KOPT-K1 (cell line): ENCODE data around the gene TPST1.
"Not testable (repeated sequence)": the region's sequence is repeated elsewhere in the genome, so short reads cannot be mapped to it uniquely, and the experiment has no call there.

Source experiments
- H3K27ac ChIP-seq: fragments of 200-600 bp; sonication (generic); 2 replicates; pipeline ENCODE4 v1.5.1; 2016; ENCODE audit warnings: antibody characterized with exemption, mild to moderate bottlenecking, low read depth, low read length; ENCODE audit not compliant: poor library complexity, severe bottlenecking
- H3K36me3 ChIP-seq: fragments of 200-600 bp; sonication (generic); 2 replicates; pipeline ENCODE4 v1.5.1; 2017; ENCODE audit warnings: antibody characterized with exemption, mild to moderate bottlenecking, low read length, moderate library complexity; ENCODE audit not compliant: insufficient read depth
- H3K9me3 ChIP-seq: fragments of 200-600 bp; sonication (generic); 2 replicates; pipeline ENCODE4 v1.5.1; 2017; ENCODE audit warnings: antibody characterized with exemption, low read length, mild to moderate bottlenecking; ENCODE audit not compliant: insufficient read depth, poor library complexity, severe bottlenecking

TPST1 gene

DNA sequence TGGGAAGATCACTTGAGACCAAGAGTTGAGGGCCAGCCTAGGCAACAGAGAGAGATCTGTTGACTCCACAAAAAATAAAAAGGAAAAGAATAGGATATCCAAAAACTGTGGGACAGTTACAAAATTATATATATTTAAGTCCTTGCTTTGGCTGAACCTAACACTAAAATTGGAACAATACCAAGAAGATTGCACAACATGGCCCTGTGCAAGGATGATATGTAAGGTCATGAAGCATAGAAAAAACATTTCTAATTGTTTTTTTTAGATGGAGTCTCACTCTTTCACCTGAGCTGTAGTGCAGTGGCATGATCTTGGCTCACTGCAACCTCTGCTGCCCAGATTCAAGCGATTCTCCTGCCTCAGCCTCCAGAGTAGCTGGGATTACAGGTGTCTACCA, 139.0 kb downstream of the TPST1 start:
- Histone ChIP-seq H3K9me3 (peaks cover 11% of the 10 kb centered on the region), H3K27ac (no peak overlapping the region), H3K36me3 (no peaks in the 10 kb centered on the region)

DNA sequence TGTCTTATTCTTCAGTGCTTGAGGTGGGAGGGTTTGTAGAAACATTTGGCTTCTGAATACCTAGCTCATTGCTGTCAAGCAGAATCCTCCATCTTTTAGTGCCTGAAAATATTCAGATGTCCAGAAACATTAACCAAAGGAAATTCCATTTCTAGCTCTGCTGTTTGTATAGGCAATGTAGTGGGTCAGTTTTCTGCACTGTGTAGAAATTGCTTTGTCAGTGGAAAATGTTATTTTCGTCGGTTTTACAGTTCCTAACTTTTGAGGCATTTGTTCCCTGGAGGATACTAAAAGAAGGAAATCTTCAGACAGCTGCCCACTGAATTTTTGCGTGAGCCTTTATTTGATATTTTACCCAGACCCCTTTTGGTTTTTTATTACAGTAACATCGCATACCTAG, 143.4 kb downstream of the TPST1 start:
- no peaks in the 10 kb centered on the region for H3K36me3 ChIP-seq
- H3K27ac ChIP-seq: no peak overlapping the region
- no peaks in the 10 kb centered on the region for H3K9me3 ChIP-seq

DNA sequence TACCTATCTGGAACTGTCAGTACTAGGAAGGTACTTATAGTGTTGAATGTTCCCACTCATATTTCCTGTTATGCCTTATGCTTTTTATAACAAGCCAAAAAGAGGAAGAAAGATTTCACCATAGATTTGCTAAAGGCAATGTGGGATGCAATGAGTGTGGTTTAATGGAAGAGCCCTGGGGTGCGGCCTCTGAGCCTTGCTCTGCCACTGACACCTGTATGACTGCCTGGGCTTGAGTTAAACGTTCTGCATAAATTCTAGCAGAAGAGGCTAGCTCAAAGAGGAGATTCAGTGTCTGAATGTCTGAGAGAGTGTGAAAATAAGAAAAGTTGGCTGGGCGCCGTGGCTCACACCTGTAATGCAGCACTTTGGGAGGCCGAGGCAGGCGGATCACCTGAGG, 143.8 kb downstream of the TPST1 start:
- no peaks in the 10 kb centered on the region for H3K9me3 ChIP-seq
- H3K36me3 ChIP-seq: no peaks in the 10 kb centered on the region
- H3K27ac ChIP-seq: no peak overlapping the region

DNA sequence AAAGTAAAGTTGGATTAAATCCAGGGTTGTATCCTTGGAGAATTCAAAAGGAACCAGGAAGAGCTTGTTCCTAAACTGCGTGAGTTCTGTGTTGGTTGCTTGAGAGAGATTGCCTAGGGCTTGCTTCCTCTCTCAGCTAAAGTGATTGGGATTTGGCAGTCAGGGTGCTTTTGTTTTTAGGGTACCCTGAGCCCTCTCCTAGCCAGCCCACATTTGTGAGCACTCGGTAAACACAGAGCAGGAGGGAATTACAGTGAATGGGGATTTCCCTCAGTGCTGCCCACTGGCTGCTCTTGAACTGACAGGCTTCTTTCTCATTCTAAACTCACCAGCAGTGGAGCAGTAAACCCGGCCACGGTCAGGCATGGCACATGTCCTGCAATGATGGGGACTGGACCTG, 146.9 kb downstream of the TPST1 start:
- H3K36me3 ChIP-seq: no peaks in the 10 kb centered on the region
- no peak overlapping the region for H3K27ac ChIP-seq
- no peaks in the 10 kb centered on the region for H3K9me3 ChIP-seq

DNA sequence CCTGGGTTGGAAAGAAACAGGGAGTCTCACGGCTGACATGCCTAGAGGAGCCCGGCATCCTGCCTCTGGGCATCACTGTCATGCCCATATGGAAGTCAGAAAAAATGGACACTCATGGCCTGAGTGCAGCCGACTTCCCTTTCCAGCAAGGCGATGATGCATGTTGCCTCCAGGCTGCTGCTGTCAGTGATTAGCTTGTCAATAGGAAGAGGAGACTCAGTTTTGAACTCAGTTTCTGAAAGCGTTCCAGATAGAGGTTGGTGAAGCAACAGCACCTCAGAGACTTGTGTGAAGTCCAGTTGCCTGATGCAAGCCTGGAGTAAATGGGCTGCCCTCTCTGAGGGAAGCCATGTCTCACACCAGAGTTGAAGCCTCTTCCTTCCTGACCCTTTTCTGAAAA, 148.4 kb downstream of the TPST1 start:
- no peaks in the 10 kb centered on the region for H3K36me3 ChIP-seq
- no peaks in the 10 kb centered on the region for H3K9me3 ChIP-seq
- H3K27ac ChIP-seq: no peak overlapping the region

DNA sequence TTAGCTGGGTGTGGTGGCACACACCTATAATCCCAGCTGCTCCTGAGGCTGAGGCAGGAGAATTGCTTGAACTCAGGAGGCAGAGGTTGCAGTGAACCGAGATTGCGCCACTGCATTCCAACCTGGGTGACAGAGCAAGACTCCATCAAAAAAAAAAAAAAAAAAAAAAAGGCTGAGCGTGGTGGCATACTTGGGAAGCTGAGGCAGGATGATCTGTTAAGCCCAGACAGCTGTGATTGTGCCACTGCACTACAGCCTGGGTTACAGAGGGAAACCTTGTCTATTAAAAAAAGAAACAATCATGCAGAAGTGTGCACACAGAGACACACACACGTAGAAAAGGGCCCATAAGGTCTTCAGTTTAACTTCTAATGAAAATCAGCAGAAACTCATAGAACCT, 150.6 kb downstream of the TPST1 start:
- Histone ChIP-seq H3K9me3 (no peaks in the 10 kb centered on the region), H3K36me3 (no peaks in the 10 kb centered on the region), H3K27ac (no peak overlapping the region)

DNA sequence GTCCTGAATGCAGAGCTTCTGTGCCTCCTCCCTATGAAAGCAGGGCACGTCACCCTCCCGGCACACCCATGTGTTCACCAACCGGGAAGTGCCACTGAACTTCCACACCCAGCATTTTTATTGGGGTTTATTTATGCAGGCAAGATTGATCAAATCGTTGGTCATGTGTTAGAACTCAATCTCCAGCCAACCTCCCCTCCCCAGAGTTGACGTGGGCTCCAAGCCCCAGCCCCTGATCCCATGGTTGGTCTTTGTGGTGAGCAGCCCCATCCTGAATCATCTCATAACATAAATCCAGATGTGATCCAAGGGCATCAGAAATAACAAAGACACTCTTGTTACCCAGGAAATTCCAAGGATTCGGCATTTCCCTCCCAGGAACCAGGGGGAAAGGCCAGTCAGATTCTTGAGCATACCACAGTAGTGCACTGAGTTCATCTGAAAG, 151.2 kb downstream of the TPST1 start:
- Histone ChIP-seq H3K36me3 (no peaks in the 10 kb centered on the region), H3K9me3 (no peaks in the 10 kb centered on the region), H3K27ac (no peak overlapping the region)

DNA sequence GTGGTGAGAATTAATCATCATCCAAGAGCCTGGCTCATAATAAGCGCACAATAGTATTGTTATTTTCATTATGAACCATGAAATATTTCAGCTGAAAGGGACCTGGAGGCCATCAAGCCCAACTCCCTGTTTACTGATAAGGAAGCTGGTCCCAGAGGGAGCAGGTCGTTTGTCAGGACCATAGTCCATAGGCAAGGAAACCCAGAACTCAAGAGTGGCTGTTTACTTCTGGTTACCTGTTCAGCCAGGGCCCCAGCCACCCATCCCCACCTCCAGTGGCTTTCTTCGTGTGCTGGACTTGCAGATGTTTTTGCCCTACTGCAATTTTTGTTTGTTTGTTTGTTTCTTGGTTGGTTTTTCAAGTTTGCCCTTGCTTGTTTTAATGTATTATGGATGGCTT, 152.0 kb downstream of the TPST1 start:
- no peak overlapping the region for H3K27ac ChIP-seq
- no peaks in the 10 kb centered on the region for H3K36me3 ChIP-seq
- no peaks in the 10 kb centered on the region for H3K9me3 ChIP-seq

DNA sequence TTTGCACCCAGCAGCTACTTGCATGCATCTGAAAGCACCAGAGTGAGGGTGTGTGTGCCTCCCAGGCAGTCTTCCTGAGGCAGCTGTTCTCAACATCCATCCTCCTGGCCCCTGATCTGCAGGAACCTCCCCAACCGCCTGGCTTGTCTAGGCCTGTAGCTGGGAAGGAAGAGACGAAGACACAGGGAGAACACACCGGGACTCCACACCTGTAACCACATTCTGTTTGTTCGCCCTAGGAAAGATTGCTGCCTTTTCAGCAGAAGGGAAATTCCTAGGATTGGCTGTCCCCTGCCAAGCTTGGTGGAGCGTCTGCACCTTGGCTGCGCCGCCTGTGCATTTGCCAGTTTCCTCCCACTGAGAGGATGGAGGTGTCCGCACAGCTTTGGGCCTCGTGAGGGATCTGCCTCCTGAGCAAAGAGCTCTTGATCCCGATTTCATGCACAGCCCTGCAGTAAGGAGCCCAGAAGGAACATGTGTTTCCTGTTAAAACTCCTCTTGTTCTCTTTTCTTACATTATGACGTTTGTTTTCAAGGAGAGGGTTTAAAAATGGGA, 154.6 kb downstream of the TPST1 start:
- H3K36me3 ChIP-seq: no peaks in the 10 kb centered on the region
- no peaks in the 10 kb centered on the region for H3K9me3 ChIP-seq
- no peak overlapping the region for H3K27ac ChIP-seq

DNA sequence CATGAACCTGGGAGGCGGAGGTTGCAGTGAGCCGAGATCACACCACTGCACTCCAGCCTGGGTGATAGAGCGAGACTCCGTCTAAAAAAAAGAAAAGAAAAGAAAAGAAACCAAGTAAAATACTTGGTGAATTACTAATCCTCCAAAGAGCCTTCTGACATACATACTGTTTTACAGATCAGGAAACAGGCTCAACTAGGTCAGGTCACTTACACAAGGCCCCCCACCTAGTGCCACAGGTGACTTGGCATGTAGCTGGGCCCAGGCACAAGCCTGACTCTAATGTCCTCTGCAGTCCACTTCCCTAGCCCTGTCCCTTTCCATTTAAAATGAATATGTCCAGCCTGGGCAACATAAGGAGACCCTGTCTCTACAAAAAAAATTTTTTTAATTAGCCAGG, 157.0 kb downstream of the TPST1 start:
- no peaks in the 10 kb centered on the region for H3K9me3 ChIP-seq
- no peaks in the 10 kb centered on the region for H3K36me3 ChIP-seq
- H3K27ac ChIP-seq: no peak overlapping the region

DNA sequence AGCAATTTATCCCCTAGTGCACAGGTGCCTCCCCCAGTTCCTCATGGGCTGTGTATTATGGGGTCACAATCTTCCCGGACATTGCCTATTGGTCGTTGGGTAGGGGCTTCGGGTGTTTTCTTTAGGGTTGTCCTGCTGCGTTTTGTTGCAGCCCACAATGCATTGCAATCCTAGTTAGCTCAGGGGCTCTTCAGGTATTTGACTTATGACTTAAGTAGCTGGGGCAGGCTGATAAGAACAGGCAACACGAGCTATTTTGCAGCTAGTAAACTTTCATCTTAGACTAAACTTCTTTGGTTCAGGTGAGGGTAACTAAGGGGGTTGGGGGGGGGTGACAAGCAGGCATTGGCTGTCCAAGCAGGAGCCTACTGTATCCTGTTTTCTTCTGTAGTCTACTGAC, 158.5 kb downstream of the TPST1 start:
- no peak overlapping the region for H3K27ac ChIP-seq
- no peaks in the 10 kb centered on the region for H3K9me3 ChIP-seq
- H3K36me3 ChIP-seq: no peaks in the 10 kb centered on the region

DNA sequence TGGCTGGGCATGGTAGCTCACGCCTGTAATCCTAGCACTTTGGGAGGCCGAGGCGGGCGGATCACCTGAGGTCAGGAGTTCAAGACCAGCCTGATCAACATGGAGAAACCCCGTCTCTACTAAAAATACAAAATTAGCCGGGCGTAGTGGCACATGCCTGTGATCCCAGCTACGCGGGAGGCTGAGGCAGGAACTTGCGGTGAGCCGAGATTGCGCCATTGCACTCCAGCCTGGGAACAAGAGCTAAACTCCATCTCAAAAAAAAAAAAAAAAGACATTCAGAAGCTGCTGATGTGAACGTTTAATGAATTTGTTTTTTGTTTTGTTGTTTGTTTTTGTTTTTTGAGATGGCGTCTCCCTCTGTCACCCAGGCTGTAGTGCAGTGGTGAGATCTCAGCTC, 159.9 kb downstream of the TPST1 start:
- H3K9me3 ChIP-seq, H3K36me3 ChIP-seq, H3K27ac ChIP-seq: not testable (repeated sequence)

DNA sequence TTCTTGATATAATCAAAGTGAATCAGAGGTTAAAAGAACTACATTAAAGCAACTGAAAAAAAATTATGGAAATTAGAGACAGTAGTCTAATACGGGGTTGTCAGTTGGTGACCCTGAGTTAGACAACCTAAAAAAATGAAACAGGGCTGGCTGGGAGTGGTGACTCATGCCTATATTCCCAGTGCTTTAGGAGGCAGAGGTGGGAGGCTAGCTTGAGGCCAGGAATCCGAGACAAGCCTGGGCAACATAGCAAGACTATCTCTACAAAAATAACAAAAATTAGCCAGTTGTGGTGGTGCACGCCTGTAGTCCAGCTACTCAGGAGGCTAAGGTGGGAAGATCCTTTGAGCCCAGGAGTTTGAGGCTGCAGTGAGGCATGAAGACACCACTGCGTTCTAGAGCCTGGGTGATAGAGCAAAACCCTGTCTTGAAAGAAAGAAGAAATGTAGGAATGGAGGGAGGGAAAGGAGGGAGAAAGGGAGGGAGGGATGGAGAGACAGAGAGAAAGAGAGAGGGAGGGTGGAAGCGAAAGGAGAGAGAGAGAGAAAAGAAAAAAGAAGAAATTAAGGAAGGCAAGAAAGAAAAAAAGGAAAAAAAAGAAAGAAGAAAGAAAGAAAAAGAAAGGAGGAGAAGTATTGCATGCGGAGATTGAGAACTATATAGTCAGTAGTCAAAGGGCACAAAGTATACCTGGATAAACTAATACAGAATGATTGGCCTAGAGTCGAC, 166.1 kb downstream of the TPST1 start:
- Histone ChIP-seq H3K9me3 (no peaks in the 10 kb centered on the region), H3K36me3 (no peaks in the 10 kb centered on the region), H3K27ac (no peak overlapping the region)

DNA sequence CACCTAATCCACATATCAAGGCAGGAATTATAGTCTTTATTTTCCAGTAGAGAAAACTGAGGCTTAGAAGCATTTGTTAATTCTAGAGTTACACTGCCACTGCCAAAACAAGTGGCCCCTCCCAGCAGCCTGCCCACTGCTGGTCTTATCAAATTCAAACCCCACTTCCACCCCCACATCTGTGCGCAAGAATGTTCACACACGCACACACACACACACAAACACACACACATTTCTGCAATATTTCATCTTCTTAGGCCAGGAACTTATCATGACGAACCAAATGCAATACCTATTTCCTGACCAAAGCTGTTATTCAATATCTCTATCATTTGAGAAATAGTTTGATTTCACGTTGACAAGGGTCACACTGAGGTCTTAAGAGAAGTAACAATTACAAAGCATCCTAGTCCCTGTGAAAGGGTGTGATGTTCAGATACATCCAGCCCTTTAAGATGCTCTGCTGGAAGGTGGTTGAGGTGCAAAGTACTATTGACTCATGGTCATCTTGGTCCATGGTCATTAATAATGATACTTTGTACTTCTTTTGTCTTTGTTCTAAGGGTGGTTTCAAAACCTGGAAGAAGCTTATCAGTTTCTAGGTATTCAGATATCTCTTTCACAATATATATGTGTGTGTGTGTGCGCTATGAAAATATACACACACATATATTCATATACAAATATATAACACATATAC, 169.2 kb downstream of the TPST1 start:
- H3K27ac ChIP-seq, H3K9me3 ChIP-seq, H3K36me3 ChIP-seq: not testable (repeated sequence)

DNA sequence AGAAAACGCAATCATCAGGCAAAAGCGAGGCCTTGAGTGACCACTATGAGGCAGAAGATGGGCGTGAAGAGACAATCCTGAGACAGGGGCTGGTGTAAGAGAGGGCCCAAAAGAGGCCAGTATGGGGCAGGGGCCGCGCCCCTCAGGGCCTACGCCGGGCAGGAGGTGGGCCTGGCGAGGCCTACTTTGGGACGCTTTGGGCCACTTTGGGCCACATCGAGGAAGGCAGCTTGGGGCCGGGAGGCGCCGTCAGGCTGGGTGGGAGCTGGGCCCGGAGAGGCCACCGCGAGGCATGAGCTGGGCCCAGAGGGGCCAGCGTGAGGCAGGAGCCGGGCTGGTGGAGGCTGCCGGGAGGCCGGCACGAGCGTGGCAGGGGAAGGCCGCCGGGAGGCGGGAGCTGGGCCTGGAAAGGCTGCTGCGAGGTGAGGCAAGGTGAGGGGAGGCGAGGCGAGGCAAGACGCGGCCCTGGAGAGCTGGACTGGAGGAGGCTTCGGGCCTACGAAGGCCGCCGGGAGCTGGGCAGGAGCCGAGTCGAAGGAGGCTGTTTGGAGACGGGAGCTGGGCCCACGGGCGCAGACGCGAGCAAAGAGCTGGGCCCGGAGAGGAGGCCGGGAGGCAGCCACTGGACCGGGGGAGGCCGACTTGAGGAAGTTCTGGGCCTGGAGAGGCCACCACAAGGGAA, 171.3 kb downstream of the TPST1 start:
- Histone ChIP-seq H3K27ac (no peak overlapping the region), H3K36me3 (no peaks in the 10 kb centered on the region), H3K9me3 (no peaks in the 10 kb centered on the region)
